OCI-LY3 (cell line): ENCODE results near the gene PI4K2B.

Source experiments
- CTCF ChIP-seq: fragments of 200-600, 300-600 bp; sonication (generic); IDR thresholded peaks from 2 replicates; pipeline ENCODE4 v1.5.1; 2014; ENCODE audit warnings: antibody characterized with exemption, low read length, low read depth
- EZH2phosphoT487 ChIP-seq: fragments of 200-600 bp; shearing (Covaris generic); IDR thresholded peaks from 2 replicates; pipeline ENCODE4 v1.6.1; 2018; ENCODE audit warnings: antibody characterized with exemption, mixed run types, low read depth

GRCh38 chr4:25211721-25212120 lies 22.1 kb upstream of the PI4K2B start:
- TF ChIP-seq CTCF = no peak
- no peak for TF ChIP-seq EZH2phosphoT487
